GM18519 (cell line): ENCODE results near the gene FZD1.

Experiments
- ATAC-seq: cut with Tn5 transposase; IDR thresholded peaks from one replicate; pipeline ENCODE4 v1.9.1; 2021; ENCODE audit warnings: mild to moderate bottlenecking, moderate library complexity; ENCODE audit not compliant: unreplicated experiment, low FRiP score

FZD1 gene

DNA sequence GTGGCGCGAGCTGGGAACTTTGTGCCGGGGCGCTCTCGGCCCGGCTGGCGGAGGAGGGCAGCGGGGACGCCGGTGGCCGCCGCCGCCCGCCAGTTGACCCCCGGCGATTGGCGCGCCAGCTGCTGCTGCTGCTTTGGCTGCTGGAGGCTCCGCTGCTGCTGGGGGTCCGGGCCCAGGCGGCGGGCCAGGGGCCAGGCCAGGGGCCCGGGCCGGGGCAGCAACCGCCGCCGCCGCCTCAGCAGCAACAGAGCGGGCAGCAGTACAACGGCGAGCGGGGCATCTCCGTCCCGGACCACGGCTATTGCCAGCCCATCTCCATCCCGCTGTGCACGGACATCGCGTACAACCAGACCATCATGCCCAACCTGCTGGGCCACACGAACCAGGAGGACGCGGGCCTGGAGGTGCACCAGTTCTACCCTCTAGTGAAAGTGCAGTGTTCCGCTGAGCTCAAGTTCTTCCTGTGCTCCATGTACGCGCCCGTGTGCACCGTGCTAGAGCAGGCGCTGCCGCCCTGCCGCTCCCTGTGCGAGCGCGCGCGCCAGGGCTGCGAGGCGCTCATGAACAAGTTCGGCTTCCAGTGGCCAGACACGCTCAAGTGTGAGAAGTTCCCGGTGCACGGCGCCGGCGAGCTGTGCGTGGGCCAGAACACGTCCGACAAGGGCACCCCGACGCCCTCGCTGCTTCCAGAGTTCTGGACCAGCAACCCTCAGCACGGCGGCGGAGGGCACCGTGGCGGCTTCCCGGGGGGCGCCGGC is 870 bp downstream of the FZD1 start:
- ATAC-seq, result peak; percentile 32

DNA sequence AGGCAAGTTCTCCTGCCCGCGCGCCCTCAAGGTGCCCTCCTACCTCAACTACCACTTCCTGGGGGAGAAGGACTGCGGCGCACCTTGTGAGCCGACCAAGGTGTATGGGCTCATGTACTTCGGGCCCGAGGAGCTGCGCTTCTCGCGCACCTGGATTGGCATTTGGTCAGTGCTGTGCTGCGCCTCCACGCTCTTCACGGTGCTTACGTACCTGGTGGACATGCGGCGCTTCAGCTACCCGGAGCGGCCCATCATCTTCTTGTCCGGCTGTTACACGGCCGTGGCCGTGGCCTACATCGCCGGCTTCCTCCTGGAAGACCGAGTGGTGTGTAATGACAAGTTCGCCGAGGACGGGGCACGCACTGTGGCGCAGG is 1.4 kb downstream of the FZD1 start:
- ATAC-seq, result no peak

DNA sequence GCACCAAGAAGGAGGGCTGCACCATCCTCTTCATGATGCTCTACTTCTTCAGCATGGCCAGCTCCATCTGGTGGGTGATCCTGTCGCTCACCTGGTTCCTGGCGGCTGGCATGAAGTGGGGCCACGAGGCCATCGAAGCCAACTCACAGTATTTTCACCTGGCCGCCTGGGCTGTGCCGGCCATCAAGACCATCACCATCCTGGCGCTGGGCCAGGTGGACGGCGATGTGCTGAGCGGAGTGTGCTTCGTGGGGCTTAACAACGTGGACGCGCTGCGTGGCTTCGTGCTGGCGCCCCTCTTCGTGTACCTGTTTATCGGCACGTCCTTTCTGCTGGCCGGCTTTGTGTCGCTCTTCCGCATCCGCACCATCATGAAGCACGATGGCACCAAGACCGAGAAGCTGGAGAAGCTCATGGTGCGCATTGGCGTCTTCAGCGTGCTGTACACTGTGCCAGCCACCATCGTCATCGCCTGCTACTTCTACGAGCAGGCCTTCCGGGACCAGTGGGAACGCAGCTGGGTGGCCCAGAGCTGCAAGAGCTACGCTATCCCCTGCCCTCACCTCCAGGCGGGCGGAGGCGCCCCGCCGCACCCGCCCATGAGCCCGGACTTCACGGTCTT is 1.9 kb downstream of the FZD1 start:
- ATAC-seq, result no peak

DNA sequence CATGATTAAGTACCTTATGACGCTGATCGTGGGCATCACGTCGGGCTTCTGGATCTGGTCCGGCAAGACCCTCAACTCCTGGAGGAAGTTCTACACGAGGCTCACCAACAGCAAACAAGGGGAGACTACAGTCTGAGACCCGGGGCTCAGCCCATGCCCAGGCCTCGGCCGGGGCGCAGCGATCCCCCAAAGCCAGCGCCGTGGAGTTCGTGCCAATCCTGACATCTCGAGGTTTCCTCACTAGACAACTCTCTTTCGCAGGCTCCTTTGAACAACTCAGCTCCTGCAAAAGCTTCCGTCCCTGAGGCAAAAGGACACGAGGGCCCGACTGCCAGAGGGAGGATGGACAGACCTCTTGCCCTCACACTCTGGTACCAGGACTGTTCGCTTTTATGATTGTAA is 2.5 kb downstream of the FZD1 start:
- ATAC-seq, result no peak

DNA sequence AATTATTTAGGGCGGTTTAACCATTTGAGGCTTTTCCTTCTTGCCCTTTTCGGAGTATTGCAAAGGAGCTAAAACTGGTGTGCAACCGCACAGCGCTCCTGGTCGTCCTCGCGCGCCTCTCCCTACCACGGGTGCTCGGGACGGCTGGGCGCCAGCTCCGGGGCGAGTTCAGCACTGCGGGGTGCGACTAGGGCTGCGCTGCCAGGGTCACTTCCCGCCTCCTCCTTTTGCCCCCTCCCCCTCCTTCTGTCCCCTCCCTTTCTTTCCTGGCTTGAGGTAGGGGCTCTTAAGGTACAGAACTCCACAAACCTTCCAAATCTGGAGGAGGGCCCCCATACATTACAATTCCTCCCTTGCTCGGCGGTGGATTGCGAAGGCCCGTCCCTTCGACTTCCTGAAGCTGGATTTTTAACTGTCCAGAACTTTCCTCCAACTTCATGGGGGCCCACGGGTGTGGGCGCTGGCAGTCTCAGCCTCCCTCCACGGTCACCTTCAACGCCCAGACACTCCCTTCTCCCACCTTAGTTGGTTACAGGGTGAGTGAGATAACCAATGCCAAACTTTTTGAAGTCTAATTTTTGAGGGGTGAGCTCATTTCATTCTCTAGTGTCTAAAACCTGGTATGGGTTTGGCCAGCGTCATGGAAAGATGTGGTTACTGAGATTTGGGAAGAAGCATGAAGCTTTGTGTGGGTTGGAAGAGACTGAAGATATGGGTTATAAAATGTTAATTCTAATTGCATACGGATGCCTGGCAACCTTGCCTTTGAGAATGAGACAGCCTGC is 3.1 kb downstream of the FZD1 start:
- ATAC-seq, result no peak

DNA sequence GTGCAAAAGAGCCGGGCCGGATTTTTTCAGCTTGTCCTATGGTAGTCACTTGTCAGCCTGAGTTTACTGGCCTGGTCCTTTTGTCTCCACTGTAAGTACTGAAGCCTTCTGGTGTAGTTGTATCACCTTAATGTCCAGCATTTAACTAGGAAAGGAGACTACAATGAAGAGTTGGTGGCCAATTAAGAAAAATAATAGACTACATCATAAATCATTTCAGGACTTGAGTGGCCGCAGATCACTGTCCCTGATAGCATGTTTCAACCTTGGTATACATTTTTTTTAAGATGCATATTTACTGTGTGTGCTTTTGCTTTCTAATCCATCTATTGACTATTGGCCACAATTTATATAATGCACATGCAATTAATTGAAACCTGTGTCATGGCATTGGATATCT is 6.1 kb downstream of the FZD1 start:
- no peak for ATAC-seq

DNA sequence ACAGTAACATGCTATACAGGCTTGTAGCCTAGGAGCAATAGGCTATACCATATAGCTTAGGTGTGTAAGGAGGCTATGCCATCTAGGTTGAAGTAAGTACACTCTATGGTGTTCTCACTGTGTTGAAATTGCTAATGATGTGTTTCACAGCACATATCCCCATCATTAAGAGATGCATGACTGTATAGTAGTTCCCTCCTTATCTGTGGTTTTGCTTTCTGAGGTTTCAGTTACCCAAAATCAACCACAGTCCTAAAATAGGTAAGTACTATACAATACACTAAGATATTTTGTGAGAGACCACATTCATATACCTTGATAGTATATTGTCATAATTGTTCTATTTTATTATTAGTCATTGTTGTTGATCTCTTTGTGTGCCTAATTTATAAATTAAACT is 12.7 kb downstream of the FZD1 start:
- peak; percentile 97 for ATAC-seq

DNA sequence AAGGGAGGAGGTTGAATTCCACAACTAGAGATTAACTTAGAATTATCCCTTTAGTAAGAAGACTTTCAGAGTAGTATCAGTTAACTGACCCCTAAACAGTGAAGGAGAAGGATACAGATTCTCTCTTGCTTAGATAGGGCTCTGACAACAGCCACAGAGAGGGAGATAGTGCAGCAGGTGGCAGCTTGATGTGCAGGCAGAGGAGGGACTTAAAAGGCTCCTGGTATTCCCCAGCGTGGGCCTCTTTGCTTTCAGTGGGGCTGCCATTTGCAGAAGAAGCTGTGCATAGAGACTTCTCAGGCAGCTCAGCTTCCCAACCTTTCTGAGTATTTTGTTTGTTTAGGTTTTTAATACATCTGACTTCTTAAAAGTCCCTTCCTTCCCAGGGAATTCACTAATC is 16.0 kb downstream of the FZD1 start:
- ATAC-seq, result peak; percentile 45

DNA sequence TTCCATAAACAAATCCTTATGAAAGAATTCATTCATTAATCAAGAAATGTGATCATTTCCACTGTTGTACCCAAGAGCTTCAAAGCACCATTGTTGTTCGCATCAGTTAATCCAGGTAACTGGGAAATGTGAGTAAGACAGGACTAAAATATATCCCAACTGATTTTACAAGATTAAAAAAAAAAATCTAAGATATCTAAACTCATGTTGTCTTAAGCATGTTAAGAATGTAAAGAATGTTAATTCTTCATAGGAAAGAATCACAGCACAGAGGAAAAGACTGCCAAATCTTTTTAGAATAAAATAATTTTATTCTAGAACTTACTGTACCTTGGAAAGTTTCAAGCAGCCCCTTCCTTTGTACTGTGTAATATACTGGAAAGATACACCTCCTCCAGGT is 16.4 kb downstream of the FZD1 start:
- no peak for ATAC-seq

DNA sequence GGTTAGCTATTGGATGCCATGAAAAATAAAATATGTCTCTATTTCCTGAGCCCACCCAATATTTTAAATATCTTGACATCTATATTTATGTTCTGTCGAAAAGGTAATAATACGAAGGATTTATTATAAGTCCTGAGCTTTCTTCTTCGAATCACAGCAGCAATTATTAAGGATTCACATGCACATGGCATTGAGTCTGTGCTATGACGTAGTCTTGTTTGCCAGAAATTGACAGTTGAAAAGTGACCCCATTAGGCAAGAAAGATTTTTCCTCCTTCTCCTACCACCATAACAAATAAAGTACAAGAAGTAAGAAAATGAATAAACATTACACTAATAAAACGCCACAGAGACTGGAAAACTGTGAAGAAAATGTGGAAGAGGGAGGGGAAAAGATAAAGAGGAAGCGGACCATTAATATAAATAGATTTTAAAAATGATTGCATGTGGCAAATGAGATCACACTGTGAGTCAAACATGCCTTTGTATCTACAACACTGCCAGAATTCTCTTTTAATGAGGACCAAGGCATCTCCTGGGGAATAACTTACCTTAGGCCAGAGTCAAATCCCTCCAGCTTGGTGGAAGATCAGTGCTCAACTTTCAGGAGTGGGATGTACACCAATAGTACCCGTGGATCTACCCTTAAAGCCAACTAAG is 21.6 kb downstream of the FZD1 start:
- ATAC-seq, result no peak

DNA sequence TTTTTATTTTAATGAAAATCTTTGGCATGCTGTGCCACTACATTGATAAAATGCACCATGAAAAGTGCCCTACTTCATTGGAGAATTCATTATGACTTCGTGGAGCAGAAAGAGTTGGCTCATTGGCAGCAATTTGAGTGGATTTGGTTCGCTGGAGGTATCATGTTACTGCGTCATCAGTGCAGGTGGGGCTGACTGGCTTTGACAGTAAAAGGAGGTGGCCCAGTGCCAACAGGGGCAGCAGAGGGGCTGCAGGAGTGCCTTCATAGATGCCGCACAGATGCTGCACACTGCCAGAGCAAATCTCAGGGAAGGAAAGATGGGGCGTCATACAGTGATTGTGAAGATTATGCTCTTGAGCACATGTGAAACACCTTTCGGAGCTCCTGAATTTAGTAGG is 22.2 kb downstream of the FZD1 start:
- no peak for ATAC-seq

DNA sequence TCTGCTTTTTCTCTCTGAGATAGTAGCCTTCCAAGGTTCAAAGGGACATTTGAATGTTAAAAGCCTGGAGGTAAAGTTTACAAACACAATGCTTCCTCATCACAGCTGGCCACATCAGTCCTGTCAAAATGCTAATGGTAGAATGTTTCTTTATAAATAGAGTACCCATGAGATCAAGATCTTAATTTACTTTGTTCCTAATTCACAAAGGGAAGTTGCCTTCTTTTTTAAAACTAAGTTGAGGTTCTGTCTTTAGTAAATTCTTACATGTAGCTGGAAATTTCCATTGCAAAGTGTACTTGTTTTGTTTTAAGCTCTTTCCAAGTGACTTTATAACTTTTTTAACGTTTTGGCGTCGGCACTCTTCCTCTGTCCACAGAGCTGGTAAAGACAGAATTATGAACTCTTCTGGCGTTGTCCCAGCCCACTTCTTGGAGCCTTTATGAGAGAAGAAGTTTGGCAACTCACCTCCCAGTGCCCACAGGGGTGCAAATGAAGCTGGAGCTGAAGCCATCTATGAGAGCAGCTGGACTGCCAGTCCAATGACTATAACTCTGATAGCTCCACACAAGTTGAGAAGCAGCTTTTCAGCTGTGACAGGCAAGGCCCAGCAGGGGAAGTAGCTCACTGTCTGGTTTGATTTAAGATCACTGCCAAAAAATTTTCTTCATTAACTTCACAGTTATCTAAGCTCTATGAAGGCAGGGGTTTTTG is 23.3 kb downstream of the FZD1 start:
- ATAC-seq, result no peak

DNA sequence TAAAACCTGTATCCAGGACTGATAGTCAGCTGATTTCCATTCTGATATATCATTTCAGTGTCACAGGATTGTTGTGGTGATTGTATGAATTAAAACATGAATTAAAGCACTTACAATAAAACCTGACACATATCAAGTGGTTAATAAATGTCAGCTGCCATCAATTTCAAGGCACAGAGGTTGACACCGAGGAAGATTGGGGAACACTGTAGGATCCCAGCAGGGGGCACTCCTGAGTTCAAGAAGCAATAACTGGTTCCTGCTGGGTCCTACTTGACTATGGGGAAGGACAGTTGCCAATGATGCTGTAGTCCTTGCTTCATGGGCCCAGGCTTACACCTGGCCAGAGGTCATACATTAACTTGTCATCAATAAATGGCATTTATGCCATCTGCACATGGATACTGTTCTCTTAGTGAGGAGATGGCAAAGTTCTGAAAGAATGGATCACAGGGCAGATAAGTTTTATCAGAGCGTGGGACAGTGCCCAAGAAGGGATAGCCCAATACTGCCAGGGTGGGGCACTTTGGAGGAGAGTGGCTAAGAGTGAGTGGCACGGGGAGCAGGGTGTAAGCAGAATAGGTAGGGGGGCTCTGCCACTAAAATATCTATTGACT is 24.1 kb downstream of the FZD1 start:
- peak; percentile 54 for ATAC-seq

DNA sequence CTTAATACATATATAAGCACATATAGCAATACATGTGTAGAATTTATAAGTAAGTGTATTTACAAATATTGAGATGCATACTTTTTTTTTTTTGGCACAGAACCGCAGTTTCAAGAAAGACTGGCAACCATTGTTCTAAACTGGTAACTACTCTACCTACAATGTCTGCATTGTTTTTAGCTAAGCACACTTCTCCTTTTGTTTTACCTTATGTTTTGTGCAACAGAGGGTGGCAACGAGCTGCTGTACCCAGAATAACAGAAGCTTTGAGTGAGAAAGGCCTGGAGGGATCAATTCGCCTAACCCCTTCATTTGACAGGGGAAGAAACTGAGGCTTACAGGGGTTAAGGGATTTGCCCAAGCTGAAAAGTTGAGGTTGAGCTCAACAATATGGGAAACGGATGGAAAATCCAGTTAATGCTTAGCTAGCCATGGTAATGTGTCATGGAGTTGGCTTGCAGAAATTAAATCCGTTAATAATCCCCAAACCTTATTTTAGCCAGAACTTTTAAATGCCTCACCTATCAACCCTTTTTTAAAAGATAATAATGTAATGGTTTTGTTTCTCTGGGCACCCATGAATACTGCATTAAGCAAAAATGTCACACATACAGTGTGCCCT is 25.5 kb downstream of the FZD1 start:
- ATAC-seq, result no peak

DNA sequence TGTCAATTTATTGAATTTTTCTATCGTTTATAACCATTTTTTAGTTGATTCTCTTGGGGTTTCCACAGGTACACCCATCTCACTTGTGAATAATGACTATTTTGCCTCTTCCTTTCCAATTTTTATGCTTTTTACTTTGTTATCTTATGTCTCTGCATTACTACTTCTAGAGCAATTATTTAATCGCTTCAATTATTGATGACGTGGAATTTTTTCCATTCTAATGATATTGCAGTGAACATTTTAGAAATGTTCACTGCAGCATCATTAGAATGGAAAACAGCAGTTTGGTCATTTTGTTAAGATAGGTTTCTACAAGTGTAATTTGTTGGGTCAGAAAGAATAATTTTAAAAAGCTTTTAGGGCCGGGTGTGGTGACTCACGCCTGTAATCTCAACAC is 27.1 kb downstream of the FZD1 start:
- no peak for ATAC-seq

DNA sequence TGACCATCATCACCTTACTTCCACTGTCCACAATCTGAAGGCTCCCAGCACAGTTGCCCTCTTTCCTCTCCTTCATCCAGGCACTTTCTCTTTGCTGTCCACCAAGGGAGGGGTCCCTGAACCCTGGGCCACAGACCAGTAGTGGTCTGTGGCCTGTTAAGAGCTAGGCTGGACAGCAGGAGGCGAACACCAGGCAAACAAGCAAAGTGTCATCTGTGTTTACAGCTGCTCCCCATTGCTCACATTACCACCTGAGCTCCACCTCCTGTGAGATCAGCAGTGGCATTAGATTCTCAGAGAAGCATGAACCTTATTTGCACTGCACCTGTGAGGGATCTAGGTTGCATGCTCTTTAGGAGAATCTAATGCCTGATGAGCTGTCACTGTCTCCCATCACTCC is 27.7 kb downstream of the FZD1 start:
- no peak for ATAC-seq

DNA sequence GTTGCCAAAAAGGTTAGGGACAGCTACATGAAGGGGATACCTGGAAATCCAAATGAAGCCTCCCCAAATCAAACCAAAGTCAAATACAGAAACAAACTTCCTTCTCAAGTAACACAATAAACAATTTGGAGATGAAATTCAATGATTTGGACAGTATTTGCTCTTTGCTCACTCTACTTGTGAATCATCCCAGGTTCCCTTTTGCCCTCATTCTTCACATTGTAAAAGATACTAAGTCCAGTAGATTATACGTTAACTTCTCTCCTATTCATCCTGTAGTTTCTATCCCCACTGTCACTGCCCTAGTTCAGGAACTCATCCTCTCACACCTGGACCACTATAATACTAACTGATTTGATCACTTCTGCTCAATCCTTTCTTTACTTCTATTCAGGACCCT is 28.3 kb downstream of the FZD1 start:
- no peak for ATAC-seq

DNA sequence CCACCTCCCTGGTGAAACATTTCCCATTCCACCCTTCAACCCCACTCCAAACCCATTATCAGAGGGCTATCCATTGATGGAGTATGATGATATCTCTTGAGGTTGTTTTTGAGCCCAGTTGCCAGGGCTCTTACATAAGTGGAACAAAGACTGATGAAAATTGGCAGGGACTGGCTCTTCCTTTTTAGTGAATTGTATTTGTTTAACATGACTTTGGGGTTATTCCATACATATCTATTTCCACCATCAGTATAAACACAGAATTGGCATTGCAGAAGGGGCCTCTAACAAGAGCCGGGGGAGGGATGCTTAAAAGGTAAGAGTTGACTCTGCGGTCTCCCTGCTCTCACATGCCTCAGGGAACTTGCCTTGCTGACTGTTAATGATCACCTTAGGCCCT is 28.9 kb downstream of the FZD1 start:
- no peak for ATAC-seq

DNA sequence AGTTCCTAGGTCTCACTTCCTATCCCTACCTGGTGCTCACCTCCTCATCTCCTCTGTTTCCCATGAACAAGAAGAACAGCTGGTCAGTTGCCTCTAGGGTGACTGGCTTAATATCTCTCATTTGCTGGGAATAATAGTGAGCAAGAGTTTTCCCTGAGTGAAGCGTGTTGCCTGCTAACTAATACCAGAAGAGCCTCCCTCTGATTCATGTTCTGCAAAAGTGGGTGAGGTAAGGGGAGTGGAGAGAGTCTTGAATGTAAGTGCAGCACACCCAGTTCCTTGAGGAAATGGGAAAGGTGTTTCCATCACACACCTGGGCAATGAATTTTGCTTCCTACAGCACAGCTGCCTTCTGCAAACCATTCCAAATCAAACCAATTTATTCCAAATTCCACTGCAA is 29.6 kb downstream of the FZD1 start:
- no peak for ATAC-seq
